SK-N-SH treated with all-trans-retinoic acid at 6 μM for 48 hours (cell line): Measurements from ENCODE around the gene EPB42.

ENCODE experiments used
- ATAC-seq: fragments of 200-7000 bp; cut with Tn5 transposase; 3 replicates; pipeline ENCODE4 v1.9.1; 2020; ENCODE audit warnings: mild to moderate bottlenecking, moderate library complexity
- ARNTL ChIP-seq: fragments of 450-650 bp; formaldehyde crosslinking; IDR thresholded peaks from 2 replicates; pipeline ENCODE4 v1.5.0; 2020; ENCODE audit warnings: low read depth, mild to moderate bottlenecking, moderate library complexity, borderline replicate concordance
- BACH2 ChIP-seq: fragments of 250-450 bp; sonication (Bioruptor Pico); IDR thresholded peaks from 2 replicates; pipeline ENCODE4 v1.9.0; 2021; ENCODE audit warnings: mild to moderate bottlenecking, borderline replicate concordance
- CSDC2 ChIP-seq: fragments of 250-450 bp; sonication (Bioruptor Pico); IDR thresholded peaks from 2 replicates; pipeline ENCODE4 v1.5.0; 2020; ENCODE audit warnings: mild to moderate bottlenecking, moderate library complexity
- ESRRG ChIP-seq: fragments of 250-450 bp; sonication (Bioruptor Pico); IDR thresholded peaks from 2 replicates; pipeline ENCODE4 v1.6.1; 2021; ENCODE audit warnings: mild to moderate bottlenecking
- GLIS3 ChIP-seq: fragments of 250-450 bp; sonication (Bioruptor Pico); IDR thresholded peaks from 2 replicates; pipeline ENCODE4 v1.5.0; 2020; ENCODE audit warnings: mild to moderate bottlenecking, moderate library complexity
- ISL1 ChIP-seq: fragments of 250-450 bp; sonication (Bioruptor Pico); IDR thresholded peaks from 2 replicates; pipeline ENCODE4 v2.1.2; 2022; ENCODE audit warnings: mild to moderate bottlenecking, moderate library complexity
- OSR1 ChIP-seq: fragments of 250-450 bp; sonication (Bioruptor Pico); IDR thresholded peaks from 2 replicates; pipeline ENCODE4 v1.8.0; 2022; ENCODE audit warnings: moderate library complexity, mild to moderate bottlenecking, inconsistent platforms
- PATZ1 ChIP-seq: fragments of 250-450 bp; sonication (Bioruptor Pico); IDR thresholded peaks from 2 replicates; pipeline ENCODE4 v1.8.0; 2020; ENCODE audit warnings: mild to moderate bottlenecking, moderate library complexity, borderline replicate concordance
- POU6F1 ChIP-seq: fragments of 250-450 bp; sonication (Bioruptor Pico); IDR thresholded peaks from 2 replicates; pipeline ENCODE4 v1.8.0; 2021; ENCODE audit warnings: low read depth, mild to moderate bottlenecking, moderate library complexity, borderline replicate concordance
- PPARA ChIP-seq: fragments of 250-450 bp; sonication (Bioruptor Pico); IDR thresholded peaks from 2 replicates; pipeline ENCODE4 v1.5.0; 2020; ENCODE audit warnings: mild to moderate bottlenecking, borderline replicate concordance
- RARB ChIP-seq: fragments of 250-450 bp; sonication (Bioruptor Pico); IDR thresholded peaks from 2 replicates; pipeline ENCODE4 v1.8.0; 2021; ENCODE audit warnings: mild to moderate bottlenecking, moderate library complexity
- SNAI2 ChIP-seq: fragments of 250-450 bp; sonication (Bioruptor Pico); IDR thresholded peaks from 2 replicates; pipeline ENCODE4 v1.5.0; 2020; ENCODE audit warnings: mild to moderate bottlenecking, moderate library complexity
- TCF4 ChIP-seq: fragments of 250-450 bp; sonication (Bioruptor Pico); IDR thresholded peaks from 2 replicates; pipeline ENCODE4 v1.8.0; 2021; ENCODE audit warnings: mild to moderate bottlenecking, moderate library complexity, borderline replicate concordance
- TOX ChIP-seq: fragments of 250-450 bp; sonication (Bioruptor Pico); IDR thresholded peaks from 2 replicates; pipeline ENCODE4 v1.8.0; 2021; ENCODE audit warnings: mild to moderate bottlenecking, moderate library complexity, borderline replicate concordance
- TSHZ2 ChIP-seq: fragments of 250-450 bp; sonication (Bioruptor Pico); IDR thresholded peaks from 2 replicates; pipeline ENCODE4 v1.5.0; 2020; ENCODE audit warnings: mild to moderate bottlenecking, moderate library complexity
- ZC3H10 ChIP-seq: fragments of 250-450 bp; sonication (Bioruptor Pico); IDR thresholded peaks from 2 replicates; pipeline ENCODE4 v1.5.1; 2021; ENCODE audit warnings: mild to moderate bottlenecking, moderate library complexity
- ZFP3 ChIP-seq: fragments of 250-450 bp; sonication (Bioruptor Pico); IDR thresholded peaks from 2 replicates; pipeline ENCODE4 v1.5.0; 2020; ENCODE audit warnings: mild to moderate bottlenecking, moderate library complexity
- ZFP30 ChIP-seq: fragments of 450-650 bp; formaldehyde crosslinking; IDR thresholded peaks from 2 replicates; pipeline ENCODE4 v1.5.0; 2022; ENCODE audit warnings: mild to moderate bottlenecking, moderate library complexity
- ZNF565 ChIP-seq: fragments of 450-650 bp; formaldehyde crosslinking; conservative IDR thresholded peaks from 2 replicates; pipeline ENCODE4 v1.5.0; 2020; ENCODE audit warnings: low read depth, mild to moderate bottlenecking, moderate library complexity
- ZNF70 ChIP-seq: fragments of 450-650 bp; formaldehyde crosslinking; IDR thresholded peaks from 2 replicates; pipeline ENCODE4 v1.5.0; 2020; ENCODE audit warnings: mild to moderate bottlenecking, moderate library complexity
- ZNF8 ChIP-seq: fragments of 450-650 bp; formaldehyde crosslinking; IDR thresholded peaks from 2 replicates; pipeline ENCODE4 v1.5.0; 2020; ENCODE audit warnings: mild to moderate bottlenecking, moderate library complexity

Gene EPB42

GRCh38 chr15:43255376-43255775 lies 34.6 kb upstream of the EPB42 start (continued):
- TF ChIP-seq PATZ1 (CRISPR knock-in tag) (no peak), BACH2 (CRISPR knock-in tag) (no peak), SNAI2 (CRISPR knock-in tag) (no peak), ESRRG (no peak), TOX (CRISPR knock-in tag) (no peak)

GRCh38 chr15:43253431-43254403 lies 32.9 kb upstream of the EPB42 start:
- ATAC-seq, result peak; percentile 44
- TF ChIP-seq CSDC2 (no peak), BACH2 (CRISPR knock-in tag) (no peak), ZNF565 (no peak), ARNTL (CRISPR knock-in tag) (no peak)

GRCh38 chr15:43251871-43252250 lies 31.0 kb upstream of the EPB42 start:
- no peak for ATAC-seq

More at GRCh38 chr15:43251871-43252250, 31.0 kb upstream of the EPB42 start:
- TF ChIP-seq CSDC2 (no peak), OSR1 (CRISPR knock-in tag) (no peak), POU6F1 (CRISPR knock-in tag) (no peak), PATZ1 (CRISPR knock-in tag) (no peak), SNAI2 (CRISPR knock-in tag) (no peak), TSHZ2 (CRISPR knock-in tag) (no peak), ZNF8 (CRISPR knock-in tag) (no peak), TCF4 (CRISPR knock-in tag) (no peak), ISL1 (no peak), ZFP30 (no peak), RARB (CRISPR knock-in tag) (no peak), ZC3H10 (CRISPR knock-in tag) (no peak), TOX (CRISPR knock-in tag) (no peak), ZFP3 (no peak), GLIS3 (CRISPR knock-in tag) (no peak), ZNF70 (CRISPR knock-in tag) (no peak), PPARA (CRISPR knock-in tag) (no peak)
